ENCODE measurements around the gene POLR1A.

POLR1A gene

DNA sequence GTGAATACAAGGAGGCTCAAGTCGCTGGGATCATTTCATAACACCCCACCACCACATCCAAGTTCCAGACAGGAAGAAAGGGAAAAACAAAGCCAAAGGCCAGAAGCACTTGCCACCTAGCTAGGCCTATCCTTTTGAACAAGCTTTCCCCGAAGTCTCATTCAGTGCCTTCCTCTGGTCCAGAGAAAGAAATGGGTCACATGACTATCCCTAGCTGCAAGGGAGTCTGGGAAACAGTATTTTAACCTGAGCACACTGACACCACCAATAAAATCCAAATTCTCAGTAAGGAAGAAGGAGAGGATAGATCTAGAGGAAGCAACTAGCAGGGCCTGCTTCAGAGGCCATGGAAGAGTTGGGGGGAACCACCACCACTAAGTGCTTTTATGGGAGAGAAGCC is 91.2 kb downstream of the POLR1A start:
- TF ChIP-seq, protein P1, sequence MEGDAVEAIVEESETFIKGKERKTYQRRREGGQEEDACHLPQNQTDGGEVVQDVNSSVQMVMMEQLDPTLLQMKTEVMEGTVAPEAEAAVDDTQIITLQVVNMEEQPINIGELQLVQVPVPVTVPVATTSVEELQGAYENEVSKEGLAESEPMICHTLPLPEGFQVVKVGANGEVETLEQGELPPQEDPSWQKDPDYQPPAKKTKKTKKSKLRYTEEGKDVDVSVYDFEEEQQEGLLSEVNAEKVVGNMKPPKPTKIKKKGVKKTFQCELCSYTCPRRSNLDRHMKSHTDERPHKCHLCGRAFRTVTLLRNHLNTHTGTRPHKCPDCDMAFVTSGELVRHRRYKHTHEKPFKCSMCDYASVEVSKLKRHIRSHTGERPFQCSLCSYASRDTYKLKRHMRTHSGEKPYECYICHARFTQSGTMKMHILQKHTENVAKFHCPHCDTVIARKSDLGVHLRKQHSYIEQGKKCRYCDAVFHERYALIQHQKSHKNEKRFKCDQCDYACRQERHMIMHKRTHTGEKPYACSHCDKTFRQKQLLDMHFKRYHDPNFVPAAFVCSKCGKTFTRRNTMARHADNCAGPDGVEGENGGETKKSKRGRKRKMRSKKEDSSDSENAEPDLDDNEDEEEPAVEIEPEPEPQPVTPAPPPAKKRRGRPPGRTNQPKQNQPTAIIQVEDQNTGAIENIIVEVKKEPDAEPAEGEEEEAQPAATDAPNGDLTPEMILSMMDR (IDR thresholded peaks at IDR 0.05), result no peak

DNA sequence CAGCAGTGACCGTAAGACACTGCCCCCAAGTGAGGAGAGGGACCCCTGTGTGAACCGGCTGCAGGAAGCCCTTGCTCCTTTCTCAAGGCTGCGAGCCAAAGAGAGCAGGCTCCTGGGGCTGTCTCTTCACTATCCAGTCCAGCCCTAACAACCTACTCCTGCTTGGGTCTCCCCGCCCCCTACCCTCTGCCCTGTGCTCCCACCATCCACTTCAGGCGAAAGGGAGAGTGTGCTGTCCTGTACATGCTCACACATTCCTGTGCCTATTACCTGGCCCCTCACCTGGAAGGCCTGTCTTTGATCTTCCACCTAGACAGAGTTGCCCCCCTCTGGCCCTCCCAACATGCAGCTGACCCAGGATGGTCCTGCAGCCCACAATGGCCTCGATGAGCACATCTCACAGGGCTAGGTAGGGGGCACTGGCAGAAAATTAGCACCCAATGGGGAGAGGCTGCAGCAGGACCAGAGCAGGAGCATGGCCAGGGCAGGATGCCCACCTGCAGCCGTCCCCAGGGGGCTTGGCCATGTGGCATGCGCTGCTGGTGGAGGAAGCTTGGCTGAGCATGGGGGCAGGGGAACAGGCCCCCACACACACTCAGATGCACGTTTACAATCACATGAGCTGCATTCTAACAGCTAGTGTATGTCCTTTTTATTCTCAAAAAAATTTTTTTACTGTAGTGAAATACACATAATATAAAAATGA is 93.5 kb downstream of the POLR1A start:
- TF ChIP-seq, protein P1 (IDR thresholded peaks at IDR 0.05), result no peak

DNA sequence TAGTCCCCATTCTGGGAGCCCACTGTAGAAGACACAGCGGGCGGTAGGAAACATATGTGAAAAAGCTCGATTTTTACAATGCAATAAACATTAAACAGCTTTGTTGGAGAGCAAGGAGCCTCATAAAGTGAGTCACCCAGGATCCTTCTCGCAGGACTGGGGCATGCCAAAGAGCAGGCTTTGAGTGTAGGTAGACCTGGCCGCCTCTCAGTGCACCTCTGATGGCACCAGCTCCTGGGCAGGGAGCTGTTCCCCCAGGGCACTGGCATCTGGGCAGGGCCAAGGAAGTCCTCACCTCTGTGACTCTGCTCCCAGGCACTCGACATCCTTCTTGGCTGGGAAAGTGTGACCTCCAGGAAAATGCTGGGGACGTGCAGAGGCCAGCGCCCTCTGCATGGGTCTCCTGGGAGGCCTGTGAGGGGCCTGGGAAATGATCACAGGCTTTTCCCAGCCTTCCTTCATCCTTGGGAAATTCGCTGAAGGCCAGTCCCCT is 94.2 kb downstream of the POLR1A start:
- TF ChIP-seq, protein P1 (IDR thresholded peaks at IDR 0.05), result no peak

DNA sequence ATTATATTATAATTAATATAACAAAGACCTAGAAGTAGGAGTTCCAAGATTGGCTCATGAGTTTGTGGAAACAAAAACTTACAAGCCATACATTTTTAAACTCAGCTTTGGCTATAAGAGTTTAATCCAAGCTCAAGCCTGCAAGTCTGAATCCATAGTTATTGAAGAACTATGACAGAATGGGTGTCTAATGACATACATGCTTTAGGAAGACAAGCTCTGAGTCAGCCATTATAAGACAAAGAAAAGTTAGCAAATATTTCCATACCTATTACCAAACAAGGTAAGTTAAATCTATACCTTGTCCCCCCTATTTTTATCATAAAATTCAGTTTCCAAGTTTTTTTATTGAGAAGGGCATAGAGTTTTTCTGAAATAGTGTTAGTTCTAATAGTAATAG is 95.6 kb downstream of the POLR1A start:
- TF ChIP-seq, protein P1 (IDR thresholded peaks at IDR 0.05), result no peak

DNA sequence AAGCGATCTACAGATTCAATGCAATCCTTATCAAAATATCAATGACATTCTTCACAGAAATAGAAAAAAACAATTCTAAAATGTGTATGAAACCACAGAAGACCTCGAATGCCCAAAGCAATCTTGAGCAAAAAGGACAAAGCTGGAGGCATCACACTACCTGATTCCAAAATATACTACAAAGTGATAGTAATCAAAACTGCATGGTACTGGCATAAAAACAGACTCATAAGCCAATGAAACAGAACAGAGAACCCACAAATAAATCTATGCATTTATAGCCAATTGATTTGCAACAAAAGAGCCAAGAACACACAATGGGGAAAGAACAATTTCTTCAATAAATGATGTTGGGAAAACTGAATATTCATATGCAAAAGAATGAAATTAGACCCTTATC is 99.2 kb downstream of the POLR1A start:
- TF ChIP-seq, protein P1 (IDR thresholded peaks at IDR 0.05), result no peak

DNA sequence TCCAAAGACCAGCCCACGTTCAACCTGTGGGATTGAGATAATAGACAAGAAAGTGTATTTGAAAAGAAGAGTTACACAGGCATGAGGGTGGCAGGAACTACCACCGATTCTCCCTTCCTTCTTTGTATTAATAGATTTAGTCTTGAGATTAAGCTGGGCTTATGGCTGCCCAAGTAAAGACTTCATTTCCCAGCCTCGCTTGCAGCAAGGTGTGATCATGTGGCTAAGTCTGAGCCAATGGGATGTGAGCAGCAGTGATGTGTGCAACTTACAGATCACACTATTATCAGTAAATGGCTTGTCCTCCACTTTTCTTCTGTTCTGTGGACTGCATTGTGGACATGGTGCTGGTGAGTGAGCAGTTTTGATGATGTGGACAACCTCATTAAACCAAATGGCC is 101.7 kb downstream of the POLR1A start:
- TF ChIP-seq, protein P1 (IDR thresholded peaks at IDR 0.05), result no peak

DNA sequence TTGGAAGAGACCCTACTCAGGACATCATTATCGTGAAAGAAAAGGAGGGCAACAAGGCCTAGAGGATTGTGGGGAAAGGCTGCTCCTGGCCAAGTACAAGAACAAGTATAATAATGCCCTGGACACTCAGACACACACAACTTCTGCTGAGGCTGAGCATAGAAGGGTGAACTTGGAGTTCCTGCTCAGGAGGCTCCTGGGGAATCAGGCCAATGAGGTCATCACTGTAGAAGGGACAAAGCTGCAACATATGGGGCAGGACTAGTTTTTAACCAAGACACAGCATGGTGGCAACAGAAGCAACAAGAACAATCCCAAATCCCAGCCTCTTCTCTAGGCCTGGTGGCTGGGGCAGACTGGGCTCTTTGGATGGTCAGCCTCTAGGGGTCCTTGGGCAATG is 102.6 kb downstream of the POLR1A start:
- TF ChIP-seq, protein P1 (IDR thresholded peaks at IDR 0.05), result no peak

DNA sequence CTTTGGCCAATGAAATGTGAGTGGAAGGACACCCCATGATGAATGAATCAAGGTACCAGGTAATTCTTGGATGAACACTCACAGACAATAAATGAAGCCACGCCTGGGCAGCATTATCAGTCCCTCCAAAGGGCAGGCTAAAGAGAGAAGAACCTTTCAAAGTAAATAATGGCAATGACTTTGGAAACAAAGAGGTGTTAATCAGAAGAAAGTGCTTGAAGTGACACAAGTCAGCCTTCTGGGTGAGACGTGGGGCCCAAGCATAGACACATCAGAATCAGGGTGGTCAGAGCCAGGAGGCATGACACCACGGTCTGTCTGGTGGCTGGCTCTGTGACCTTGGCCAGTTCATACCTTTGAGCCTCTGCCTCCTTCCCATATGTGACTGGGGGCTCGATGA is 103.3 kb downstream of the POLR1A start:
- TF ChIP-seq, protein P1 (IDR thresholded peaks at IDR 0.05), result no peak
